ENCODE measurements around the gene TMED1. TPM values are rescaled to one million over a fixed set of nuclear protein-coding genes. Genes with fewer than 3 reads are reported as not detected.

The TMED1 gene
- total and polyA plus RNA-seq, 9 of the 15 experiments (the other 6 are each of a cell fraction or from before 2014, with no cell fraction given) = 0.86 to 30.2 (median 23.5) TPM

GRCh38 chr19:10812196-10812595 lies 23.8 kb downstream of the TMED1 start (continued):
- no peak for TF ChIP-seq RAD21 (CRISPR knock-in tag; conservative IDR thresholded peaks at IDR 0.05 in 1 of 2, IDR thresholded peaks at IDR 0.05 in 1 of 2)
- no peak for TF ChIP-seq NKRF (IDR thresholded peaks at IDR 0.05; ENCODE audit: borderline replicate concordance)
- TF ChIP-seq NFE2 (IDR thresholded peaks at IDR 0.05; ENCODE audit: low read depth) = peak; percentile 70
- TF ChIP-seq MAFG (tag; conservative IDR thresholded peaks at IDR 0.05) = 0 out of 2 replicates have a peak, but pooled peaks have one; percentile 23
- TF ChIP-seq ZBTB40 (IDR thresholded peaks at IDR 0.05) = no peak
- no peak for TF ChIP-seq ZBTB40 (CRISPR knock-in tag; IDR thresholded peaks at IDR 0.05)
- no peak for TF ChIP-seq MYNN (IDR thresholded peaks at IDR 0.05)
- no peak for TF ChIP-seq MYNN (CRISPR knock-in tag; IDR thresholded peaks at IDR 0.05)
- TF ChIP-seq TCF15 (CRISPR knock-in tag; IDR thresholded peaks at IDR 0.05) = no peak
- TF ChIP-seq RFX1 (IDR thresholded peaks at IDR 0.05) = no peak
- peak; percentile 20; the same call in 1 of the 2 replicates for TF ChIP-seq POLR2G (IDR thresholded peaks at IDR 0.05; ENCODE audit: low read depth, low read length)
- TF ChIP-seq PKNOX1 (IDR thresholded peaks at IDR 0.05) = peak; percentile 62; the same call in 1 of the 2 replicates
- TF ChIP-seq CEBPG (CRISPR knock-in tag; IDR thresholded peaks at IDR 0.05) = 0 out of 2 replicates have a peak, but pooled peaks have one; percentile 3
- TF ChIP-seq CEBPG (tag; conservative IDR thresholded peaks at IDR 0.05 in 1 of 2, IDR thresholded peaks at IDR 0.05 in 1 of 2) = no peak
- TF ChIP-seq HEY1 (CRISPR knock-in tag; IDR thresholded peaks at IDR 0.05; ENCODE audit: borderline replicate concordance) = no peak

Data from K562 (cell line).